HG03469 (cell line): ENCODE results near the gene CRTAC1.

Experiments
- ATAC-seq: cut with Tn5 transposase; IDR thresholded peaks from one replicate; pipeline ENCODE4 v1.9.1; 2021; ENCODE audit warnings: mild to moderate bottlenecking, moderate library complexity, moderate number of reproducible peaks; ENCODE audit not compliant: unreplicated experiment

Gene CRTAC1

GRCh38 chr10:97903128-97904017 is 127.0 kb downstream of the CRTAC1 start:
- ATAC-seq, result no peak

- ATAC-seq, result no peak
These were observed 129.0 kb downstream of the CRTAC1 start for GRCh38 chr10:97901381-97901780.

GRCh38 chr10:97898429-97898828 is 132.0 kb downstream of the CRTAC1 start:
- ATAC-seq, result no peak

GRCh38 chr10:97896756-97897358 is 133.6 kb downstream of the CRTAC1 start:
- no peak for ATAC-seq

GRCh38 chr10:97895915-97896314 is 134.5 kb downstream of the CRTAC1 start:
- no peak for ATAC-seq

GRCh38 chr10:97895084-97895483 is 135.3 kb downstream of the CRTAC1 start:
- no peak for ATAC-seq

- no peak for ATAC-seq
These were observed 136.3 kb downstream of the CRTAC1 start for GRCh38 chr10:97894092-97894491.

GRCh38 chr10:97892939-97893338 is 137.5 kb downstream of the CRTAC1 start:
- ATAC-seq, result no peak

- no peak for ATAC-seq
These were observed 137.9 kb downstream of the CRTAC1 start for GRCh38 chr10:97892506-97892905.

GRCh38 chr10:97891497-97892167 is 138.8 kb downstream of the CRTAC1 start:
- ATAC-seq, result no peak

- ATAC-seq, result no peak
These were observed 140.8 kb downstream of the CRTAC1 start for GRCh38 chr10:97889461-97890265.

GRCh38 chr10:97888641-97889262 is 141.7 kb downstream of the CRTAC1 start:
- no peak for ATAC-seq

- ATAC-seq, result no peak
These were observed 142.3 kb downstream of the CRTAC1 start for GRCh38 chr10:97888134-97888533.

- ATAC-seq, result no peak
These were observed 143.0 kb downstream of the CRTAC1 start for GRCh38 chr10:97887399-97887798.

GRCh38 chr10:97886286-97886685 is 144.1 kb downstream of the CRTAC1 start:
- ATAC-seq, result no peak

GRCh38 chr10:97883092-97883485 is 147.3 kb downstream of the CRTAC1 start:
- no peak for ATAC-seq

- no peak for ATAC-seq
These were observed 148.0 kb downstream of the CRTAC1 start for GRCh38 chr10:97882142-97883091.

GRCh38 chr10:97880109-97880508 is 150.3 kb downstream of the CRTAC1 start:
- ATAC-seq, result no peak

GRCh38 chr10:97879241-97879640 is 151.2 kb downstream of the CRTAC1 start:
- no peak for ATAC-seq
